ENCODE results near the gene ANXA4.

ANXA4 gene

DNA sequence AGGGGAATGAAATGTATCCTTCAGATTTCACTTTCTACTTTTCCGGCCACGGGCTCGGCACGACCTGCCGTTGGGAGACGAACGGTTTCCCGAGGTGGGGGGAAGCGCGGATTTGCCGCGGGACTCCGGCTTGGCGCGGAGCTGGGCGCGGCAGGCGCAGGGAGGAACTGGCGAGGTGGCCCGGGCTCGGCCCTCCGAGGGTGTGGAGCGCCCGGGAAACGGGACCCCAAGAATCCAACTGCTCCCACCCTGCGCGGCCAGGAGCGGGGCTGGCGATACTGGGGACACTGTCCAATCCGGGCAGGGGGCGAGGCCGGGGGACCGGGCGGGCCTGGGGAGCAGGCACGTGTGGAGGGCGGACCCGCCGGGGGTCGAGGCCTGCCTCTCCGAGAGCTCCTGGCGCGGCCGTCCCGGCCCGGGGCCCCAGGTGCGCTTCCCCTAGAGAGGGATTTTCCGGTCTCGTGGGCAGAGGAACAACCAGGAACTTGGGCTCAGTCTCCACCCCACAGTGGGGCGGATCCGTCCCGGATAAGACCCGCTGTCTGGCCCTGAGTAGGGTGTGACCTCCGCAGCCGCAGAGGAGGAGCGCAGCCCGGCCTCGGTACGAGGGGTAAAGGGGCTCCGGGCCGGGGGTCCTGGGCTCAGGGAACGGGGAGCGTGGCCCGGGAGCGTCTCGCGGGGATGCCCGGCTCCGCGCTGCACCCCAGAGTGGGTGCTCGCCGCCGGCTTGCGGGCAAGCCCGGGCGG lies at the start of gene ANXA4:
TSS of gene ANXA4 (plus strand) at position 560 of the 747 bp plus-strand sequence. CDS start 39,432 bp downstream, outside the sequence.
- DNase-seq (ENCODE audit: low read depth) = peak; percentile 42

DNA sequence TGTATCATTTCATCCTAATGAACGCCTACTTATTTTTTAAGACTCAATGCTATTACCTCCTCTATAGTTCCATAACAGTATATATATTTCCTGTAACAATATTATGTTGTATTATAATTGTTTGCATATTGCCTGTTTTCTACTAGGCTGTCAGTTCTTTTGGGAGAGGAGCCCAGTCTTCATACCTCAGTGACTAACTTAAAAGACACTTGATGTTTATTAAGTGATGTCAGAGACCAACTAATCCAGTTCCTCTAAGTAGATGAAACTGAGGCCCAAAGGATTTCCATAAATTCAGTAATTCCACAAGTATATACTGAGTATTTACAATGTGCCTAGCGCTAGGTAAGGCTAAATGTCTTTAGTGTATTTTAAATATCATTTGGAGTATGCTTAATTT lies 49.5 kb upstream of the ANXA4 start:
- DNase-seq (ENCODE audit: low read depth) = no peak

DNA sequence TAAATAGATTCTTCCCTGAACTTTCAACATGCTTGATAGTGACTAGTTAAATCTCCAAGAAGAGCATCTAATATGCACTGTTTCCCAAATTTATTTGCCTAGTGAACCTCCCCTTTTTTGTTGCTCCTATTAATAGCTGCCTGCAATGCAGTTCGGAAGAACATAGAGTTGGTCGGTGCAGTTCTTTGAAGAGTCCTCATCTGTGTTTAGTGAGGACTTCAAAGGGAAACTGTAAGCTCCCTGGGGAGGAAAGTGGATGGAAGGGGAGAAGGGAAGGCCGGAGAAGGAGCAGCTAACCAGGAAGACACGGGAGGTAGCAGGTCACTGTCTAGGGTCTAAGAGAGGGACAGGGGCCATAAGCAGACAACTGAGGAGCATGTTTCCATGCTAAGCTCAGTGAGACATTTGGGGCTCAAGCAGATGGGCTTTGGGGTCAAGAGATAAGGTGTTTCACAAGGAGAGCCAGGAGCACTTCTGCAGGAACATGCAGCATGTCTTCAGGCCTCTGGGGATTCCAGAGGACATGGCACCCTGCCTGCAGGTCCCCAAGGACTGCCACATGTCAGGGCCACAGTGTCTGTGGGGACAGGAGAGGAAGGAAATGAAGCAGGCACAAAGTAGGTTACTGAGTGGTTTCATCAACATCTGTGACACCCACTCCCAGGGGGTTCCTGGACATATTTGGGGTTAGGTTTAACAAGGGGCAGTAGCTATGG lies 48.7 kb upstream of the ANXA4 start:
- DNase-seq (ENCODE audit: low read depth) = no peak

DNA sequence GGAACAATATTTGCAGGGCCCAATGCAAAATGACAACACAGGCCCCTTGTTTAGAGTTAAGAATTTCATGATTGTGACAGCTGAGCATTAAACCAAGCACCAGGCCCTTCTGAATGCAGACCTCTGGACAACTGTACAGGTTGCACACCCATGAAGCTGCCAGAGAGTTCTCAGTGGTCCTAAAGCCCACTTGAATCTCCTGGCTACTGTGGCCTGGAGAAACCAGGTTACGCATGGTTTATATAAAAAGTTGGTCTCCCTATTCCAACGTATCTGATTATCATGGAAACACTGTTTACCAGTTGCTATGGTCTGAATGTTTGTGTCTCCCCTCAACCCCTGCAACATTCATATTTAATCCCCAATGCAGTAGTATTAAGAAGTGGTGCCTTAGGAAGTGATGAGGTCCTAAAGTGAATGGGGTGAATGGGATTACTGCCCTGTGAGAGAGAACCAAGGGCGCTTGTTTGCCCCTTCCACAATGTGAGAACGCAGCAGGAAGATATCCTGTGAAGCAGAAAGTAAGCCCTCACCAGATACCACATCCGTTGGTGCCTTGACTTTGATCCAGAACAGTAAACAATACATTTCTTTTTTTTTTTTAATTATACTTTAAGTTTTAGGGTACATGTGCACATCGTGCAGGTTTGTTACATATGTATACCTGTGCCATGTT lies 48.0 kb upstream of the ANXA4 start:
- no peak for DNase-seq (ENCODE audit: low read depth)

DNA sequence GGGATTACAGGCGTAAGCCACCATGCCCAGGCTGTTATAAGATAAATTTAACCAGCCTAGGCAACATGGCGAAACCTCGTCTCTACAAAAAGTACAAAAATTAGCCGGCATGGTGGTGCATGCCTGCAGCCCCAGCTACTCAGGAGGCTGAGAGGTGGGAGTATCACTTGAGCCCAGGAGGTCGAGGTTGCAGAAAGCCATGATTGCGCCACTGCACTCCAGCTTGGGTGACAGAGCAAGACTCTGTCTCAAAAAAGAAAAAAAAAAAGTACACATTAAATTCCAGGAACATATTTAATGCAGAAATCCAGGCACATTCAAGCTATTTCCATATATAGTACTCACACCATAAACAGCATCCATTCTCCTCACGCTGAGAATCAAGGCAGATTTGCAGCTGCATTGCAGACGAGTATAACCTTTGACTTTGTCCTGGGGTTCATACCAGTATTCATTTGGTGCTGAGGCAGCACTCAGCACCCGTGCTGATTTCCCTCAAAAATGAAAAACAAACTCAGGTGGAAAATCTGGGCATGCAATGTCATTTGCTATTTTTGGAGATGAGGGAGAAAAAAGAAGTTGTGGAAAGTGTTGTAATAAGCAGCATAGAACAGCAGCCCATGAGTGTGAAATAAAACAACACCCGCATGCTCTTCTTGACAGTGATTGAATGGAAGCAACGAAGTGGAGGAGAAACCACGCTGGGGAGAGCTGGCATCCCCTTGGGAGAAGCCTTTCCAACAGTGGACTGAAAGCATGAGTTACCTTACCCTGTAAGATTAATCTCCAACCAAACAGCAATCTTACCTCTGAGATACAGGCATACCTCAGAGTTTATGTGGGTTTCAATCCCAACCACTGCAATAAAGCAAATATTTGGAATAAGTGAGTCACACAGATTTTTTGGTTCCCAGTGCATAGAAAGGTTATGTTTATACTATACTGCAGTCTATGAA lies 46.8 kb upstream of the ANXA4 start:
- no peak for DNase-seq (ENCODE audit: low read depth)

DNA sequence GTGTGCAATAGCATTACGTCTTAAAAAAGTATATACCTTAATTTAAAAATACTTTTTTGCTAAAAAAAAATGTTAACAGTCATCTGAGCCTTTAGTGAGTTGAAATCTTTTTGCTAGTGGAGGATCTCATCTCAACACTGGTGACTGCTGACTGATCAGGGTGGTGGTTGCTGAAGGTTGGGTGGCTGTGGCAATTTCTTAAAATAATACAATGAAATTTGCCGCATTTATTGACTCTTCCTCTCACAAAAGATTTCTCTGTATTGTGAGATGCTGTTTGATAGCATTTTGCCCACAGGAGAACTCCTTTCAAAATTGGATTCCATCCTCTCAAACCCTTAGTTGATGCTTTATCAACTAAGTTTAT lies 46.1 kb upstream of the ANXA4 start:
- DNase-seq (ENCODE audit: low read depth) = no peak

DNA sequence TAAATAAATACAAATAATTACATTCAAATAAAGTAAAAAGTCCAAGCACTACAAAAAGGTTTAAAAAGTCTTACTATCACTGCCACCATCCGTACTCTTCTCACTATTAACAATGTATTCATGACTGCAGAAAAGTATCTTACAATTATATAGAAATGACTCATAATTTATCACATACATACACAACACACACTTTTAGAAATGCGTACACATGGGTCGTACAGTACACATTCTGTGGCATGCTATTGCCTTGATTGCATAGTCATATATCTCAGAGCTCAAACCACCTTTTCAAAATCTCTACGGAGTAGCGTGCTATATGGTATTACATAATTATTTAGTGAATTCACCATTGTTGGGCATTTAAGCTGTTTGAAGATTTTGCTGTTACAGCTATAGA lies 41.6 kb upstream of the ANXA4 start:
- no peak for DNase-seq (ENCODE audit: low read depth)

DNA sequence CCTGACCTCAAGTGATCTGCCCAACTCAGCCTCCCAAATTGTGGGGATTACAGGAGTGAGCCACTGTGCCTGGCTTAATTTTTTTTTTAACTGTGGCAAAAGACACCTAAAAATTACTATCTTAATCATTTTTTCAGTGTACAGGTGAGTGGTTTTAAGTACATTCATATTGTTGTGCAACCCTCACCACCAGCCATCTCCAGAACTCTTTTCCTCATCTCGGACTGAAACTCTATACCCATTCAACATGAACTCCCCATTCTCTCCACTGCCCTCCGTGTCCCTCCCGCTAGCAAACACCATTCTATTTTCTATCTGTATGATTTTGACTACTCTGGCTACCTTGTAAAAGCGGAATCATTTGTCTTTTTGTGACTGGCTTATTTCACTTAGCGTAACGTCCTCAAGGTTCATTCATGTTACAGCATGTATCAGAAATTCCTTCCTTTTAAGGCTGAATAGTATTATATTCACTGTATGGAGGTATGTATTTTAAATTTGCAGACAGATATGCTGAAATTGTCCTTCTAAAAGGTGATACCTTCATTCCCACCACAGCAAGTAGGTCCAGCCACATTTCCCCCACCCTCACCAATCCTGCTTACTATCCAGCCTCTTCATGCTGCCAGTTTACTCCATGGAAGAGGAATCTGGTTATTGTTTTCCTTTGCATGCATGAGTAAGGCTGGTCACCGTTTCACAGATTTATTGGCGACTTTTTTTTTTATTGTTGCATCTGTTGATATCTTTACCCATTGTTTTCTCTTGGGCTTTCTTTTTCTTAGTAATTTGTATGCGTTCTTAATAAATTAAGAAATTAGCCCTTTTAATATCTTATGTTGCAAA lies 40.6 kb upstream of the ANXA4 start:
- DNase-seq (ENCODE audit: low read depth) = no peak

DNA sequence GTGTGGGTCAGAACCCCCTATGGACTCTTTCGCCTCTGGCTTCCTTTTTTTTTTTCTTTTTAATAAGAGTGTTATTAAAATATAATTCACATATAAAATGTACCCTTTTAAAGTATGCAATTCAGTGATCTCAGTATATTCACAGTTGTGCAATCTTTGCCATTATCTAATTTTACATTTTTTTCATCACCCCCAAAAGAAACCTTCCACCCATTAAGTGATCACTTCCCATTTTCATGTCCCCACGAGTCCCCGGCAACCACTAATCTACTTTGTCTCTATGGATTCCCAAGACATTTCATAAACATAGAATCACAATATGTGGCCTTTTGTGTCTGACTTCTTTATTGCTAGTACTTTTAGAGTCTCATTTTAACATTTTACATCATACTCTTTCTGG lies 38.7 kb upstream of the ANXA4 start:
- DNase-seq (ENCODE audit: low read depth) = no peak

DNA sequence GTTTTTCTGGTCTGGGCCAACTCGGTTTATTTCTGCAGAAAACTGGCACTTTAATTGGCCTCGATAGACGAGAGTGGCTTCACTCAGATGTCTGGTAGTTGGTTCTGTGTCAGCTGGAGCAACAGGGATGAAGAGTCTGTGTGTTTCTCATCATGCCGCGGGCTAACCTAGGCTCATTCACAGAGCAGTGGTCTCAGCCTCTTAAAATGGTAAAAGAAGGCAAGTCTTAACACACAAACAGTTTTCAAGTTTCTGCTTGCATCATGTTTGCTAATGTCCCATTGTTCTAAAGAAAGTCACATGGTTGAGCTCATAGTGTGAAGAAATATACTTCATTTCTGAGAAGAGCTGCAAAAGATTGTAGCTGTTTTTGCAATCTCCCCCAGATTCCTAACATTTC lies 37.5 kb upstream of the ANXA4 start:
- no peak for DNase-seq (ENCODE audit: low read depth)

DNA sequence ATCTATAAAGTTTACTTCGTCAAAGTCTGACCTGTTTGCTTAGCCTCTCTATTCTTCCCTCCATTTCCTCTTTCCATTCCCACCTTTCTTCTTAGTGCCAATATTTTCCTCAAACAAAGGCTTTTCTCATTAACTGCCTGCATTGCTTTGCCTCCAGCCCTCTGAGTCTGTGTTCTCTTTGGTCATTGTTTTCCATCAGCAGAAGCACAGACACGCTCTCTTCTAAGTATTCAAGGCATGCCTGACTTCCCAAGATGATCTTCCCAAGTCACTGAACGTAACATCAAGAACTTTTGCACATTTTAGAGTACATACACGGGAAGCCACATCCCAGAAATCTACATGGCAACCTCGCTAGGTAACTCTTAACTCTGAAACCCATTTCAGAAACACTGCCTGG lies 32.6 kb upstream of the ANXA4 start:
- no peak for DNase-seq (ENCODE audit: low read depth)

DNA sequence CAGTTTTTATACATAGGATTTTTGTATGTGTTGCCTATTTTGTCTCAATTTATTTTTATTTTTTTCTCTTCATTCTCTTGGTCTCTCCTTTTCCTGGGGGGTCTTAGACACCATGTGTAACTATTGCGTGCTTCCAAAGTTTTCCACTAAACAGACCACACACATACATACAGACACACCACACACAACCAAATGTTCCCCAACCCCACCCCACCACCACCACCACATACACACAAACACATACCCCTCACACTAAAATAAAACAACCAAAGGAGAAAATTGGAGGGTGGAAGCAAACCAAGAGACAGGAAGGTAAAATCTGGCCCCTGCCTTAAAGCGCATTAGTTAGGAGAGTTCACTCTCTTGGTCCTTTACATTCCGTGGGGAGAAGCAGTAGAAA lies 30.0 kb upstream of the ANXA4 start:
- no peak for DNase-seq (ENCODE audit: low read depth)

DNA sequence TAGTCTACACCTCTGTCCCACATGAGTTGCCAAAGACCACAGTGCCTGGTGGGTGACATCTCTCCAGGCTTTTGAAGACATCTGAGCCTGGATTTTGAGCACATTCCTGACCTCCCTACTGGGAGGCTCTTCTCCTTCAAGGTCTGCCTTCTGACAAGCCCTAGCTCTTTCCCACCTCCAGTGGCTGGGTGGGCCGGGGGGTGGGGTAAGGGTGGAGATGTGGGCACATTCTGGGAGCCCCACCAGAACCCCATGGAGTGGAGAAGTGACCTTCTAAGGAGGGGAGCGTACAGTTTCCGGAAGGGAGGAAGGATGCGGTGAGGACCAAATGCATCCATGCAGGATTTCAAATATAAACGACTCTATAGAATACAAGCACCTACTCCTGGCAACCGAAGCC lies 27.9 kb upstream of the ANXA4 start:
- DNase-seq (ENCODE audit: low read depth) = no peak

DNA sequence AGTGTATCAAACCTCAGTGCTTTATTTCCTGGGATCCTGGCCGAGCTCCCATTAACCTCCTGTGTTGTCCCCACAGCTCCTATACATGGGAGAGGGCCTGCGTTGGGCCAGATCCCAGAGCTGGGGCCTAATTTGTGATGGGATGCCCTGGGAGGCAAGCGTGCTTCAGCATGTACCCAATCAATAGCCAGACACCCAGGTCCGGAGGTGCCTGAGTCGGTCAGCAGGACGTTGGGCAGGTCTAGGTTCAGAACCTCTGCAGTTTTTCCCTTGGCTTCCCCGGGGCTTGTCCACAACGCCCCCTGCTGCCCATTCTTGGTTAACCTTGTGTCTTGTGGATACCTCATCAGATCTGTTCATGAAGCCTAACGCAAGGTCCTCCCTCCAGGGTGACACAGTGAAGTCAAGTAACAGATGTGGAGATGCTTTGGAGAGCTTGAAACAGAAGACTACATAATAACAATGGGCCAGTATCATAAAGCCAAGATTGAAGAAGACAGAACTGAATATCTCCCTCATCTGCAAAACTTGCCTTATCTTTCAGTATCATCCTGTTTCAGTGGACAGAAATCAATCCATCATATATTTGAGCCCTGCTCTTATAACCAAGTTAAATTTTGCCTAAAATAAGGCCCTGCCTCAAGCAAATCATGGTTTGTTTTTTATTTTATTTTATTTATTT lies 27.3 kb upstream of the ANXA4 start:
- DNase-seq (ENCODE audit: low read depth) = peak; percentile 73

DNA sequence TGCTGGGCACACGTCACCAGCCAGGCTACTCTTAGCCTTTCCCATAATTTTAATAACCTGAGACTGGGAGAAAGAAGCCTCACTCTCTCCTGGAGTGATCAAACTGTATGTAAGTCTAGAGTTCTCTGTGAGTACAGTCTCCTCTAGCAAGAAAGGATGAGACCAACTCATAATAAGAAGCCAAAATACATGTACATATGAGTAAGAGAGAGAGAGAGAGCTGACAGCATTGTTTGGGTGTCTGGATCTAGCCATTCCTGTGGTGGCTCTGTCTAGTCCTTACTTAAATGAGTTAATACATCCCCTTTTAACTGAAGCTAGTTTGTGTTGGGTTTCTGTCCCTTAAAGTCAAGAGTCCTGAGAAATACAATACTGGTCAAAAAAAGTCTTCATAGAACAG lies 26.0 kb upstream of the ANXA4 start:
- DNase-seq (ENCODE audit: low read depth) = no peak

DNA sequence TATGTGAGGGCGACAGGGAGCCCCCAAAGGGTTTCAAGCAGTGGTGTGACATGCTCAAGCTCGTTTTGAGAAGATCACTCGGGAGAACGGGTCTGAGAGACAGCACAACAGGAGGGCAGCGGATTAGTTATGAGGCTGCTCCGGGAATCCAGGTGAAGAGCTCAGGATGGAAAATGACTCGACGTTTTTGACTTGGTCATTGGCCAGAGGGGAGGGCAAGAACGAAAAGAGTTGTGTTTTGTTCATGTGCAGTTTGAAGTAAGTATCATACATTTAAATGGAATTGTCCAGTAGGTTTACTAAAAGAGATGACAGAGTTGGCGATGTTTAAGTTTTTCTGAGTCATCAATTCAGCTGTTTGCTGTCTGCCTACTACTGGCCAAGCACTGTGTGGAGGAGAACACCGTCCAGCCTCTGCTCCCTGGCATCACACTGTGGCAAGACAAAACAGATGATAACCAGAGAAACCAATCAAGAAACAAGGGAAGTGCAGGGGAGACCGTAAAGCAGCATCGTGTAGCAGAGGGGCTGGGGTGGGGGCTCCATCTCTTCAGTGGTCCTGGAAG lies 25.3 kb upstream of the ANXA4 start:
- DNase-seq (ENCODE audit: low read depth) = no peak

DNA sequence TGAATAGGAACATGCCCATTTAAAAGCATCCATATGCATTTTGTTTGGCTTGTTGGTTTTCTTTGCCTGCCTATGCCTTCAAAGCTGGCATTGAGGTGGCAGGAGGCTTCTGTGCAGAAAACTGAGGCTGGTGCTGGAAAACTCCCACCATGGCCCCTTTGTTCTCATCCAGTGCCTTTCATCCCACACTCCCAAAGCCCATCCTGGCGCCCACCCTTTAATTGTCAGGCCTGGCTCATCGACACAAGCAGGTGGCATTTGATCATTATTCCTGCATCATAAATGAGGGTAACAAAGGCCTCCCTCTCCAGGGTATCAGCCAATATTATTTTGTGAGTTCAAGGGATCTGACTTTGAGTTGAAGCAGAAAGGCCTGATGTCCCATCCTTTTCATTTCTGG lies 24.7 kb upstream of the ANXA4 start:
- no peak for DNase-seq (ENCODE audit: low read depth)

DNA sequence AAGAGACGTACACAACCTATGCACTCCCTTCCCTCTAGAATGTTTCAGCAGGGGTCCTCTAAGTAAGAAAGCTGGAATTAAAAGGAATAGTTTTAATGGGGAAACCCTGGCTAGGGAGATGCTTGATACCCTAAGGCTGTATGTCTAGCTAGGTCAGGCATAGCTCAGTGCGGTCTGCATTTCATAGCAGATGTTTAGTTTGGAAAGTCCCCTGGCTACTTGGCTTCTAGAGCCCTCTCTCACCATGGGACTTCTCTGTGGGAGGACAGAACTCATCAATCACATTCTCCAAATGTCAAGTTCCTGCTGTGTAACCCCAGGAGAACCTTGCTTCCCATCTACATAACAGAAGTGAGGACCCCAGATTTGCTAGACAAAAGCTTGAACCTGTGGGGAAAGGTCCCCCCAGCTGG lies 24.1 kb upstream of the ANXA4 start:
- no peak for DNase-seq (ENCODE audit: low read depth)

DNA sequence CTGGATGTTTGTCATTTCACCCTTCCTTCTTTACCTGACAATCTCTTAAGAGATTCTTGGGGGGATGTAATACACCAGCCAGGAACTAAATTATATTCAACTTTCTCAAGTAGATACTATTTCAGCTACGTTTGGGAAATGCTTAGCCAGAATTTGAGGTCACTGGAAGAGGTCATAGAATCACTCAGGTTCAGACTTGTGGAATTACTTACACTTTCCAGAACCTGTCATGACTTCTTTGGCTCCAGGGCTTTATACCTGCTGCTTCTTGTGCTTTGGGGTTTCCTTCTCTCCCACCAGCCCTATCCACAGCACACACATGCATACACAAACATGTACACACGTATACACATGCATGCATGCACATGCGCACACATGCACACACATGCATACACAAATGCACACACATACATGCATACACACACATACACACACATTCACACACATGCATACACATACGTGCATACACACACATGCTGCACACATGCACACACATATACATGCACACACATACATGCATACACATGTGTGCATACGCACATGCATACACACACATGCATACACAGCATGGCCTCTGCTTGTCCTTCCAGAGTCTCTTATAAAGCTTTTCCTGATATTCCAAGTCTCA lies 23.5 kb upstream of the ANXA4 start:
- no peak for DNase-seq (ENCODE audit: low read depth)

DNA sequence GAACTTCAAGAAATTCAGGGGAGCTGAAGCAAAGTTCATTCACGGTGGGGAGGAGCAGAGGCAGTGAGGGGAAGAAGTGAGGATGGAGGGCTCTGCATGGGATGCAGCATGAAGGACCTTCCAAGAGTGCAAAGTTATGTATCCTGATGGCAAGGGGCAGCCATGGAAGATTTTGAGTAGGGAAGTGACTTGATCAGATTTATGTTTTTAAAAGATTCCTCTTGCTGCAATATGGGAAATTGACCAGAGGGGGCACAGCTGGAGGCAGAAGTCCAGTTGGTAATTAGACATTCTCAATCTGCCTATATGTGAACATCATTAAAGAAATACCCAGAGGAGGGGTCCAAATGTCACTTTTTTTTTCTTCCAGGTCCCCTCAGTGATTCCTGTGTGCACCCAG lies 21.5 kb upstream of the ANXA4 start:
- no peak for DNase-seq (ENCODE audit: low read depth)

Data from stimulated activated CD8-positive, alpha-beta memory T cell treated with anti-CD3 and anti-CD28 coated beads, Interleukin-15, amount 100 ng/mL, for 24 hours (primary cell).